Astrocyte of the cerebellum (primary cell): ENCODE results near the gene SOD1.

Experiments used
- DNase-seq: peaks from one replicate; pipeline ENCODE4 v3.0.0-alpha.2; 2011; ENCODE audit warnings: low read depth
- H3K4me3 ChIP-seq: 2 replicates; pipeline ENCODE4 v1.5.1; 2011; ENCODE audit warnings: mild to moderate bottlenecking, low read depth, low read length, moderate library complexity
- CTCF ChIP-seq: IDR thresholded peaks from 2 replicates; pipeline ENCODE4 v1.5.1; 2012; ENCODE audit warnings: low read length, low read depth, moderate library complexity, mild to moderate bottlenecking; ENCODE audit errors: missing control alignments
- in situ Hi-C: cut with HindIII; loops from 2 replicates; pipeline ENCODE4 v1.10.0; 2017; ENCODE audit warnings: low sequenced_read_pairs

The SOD1 gene

GRCh38 chr21:31671146-31671716, 11.7 kb downstream of the SOD1 start:
- in situ Hi-C loops = no loop called here
- DNase-seq = no peak
- TF ChIP-seq CTCF = no peak
- no peak overlapping the region for H3K4me3 ChIP-seq

GRCh38 chr21:31671931-31672330, 12.4 kb downstream of the SOD1 start:
- TF ChIP-seq CTCF = no peak
- no peak overlapping the region for H3K4me3 ChIP-seq
- DNase-seq = no peak
- in situ Hi-C loops = no loop called here

- in situ Hi-C loops = no loop called here
- no peak for TF ChIP-seq CTCF
- no peak overlapping the region for H3K4me3 ChIP-seq
Measured at GRCh38 chr21:31673321-31673912, 13.9 kb downstream of the SOD1 start.

GRCh38 chr21:31675318-31675717, 15.8 kb downstream of the SOD1 start:
- DNase-seq = no peak
- no peak overlapping the region for H3K4me3 ChIP-seq
- TF ChIP-seq CTCF = no peak
- in situ Hi-C loops = no loop called here

More at GRCh38 chr21:31673321-31673912, 13.9 kb downstream of the SOD1 start:
- DNase-seq = no peak

GRCh38 chr21:31675960-31676359, 16.5 kb downstream of the SOD1 start:
- no peak overlapping the region for H3K4me3 ChIP-seq
- in situ Hi-C loops = no loop called here
- TF ChIP-seq CTCF = no peak
- DNase-seq = no peak

- no peak overlapping the region for H3K4me3 ChIP-seq
- in situ Hi-C loops = no loop called here
- no peak for DNase-seq
- no peak for TF ChIP-seq CTCF
Measured at GRCh38 chr21:31677047-31677446, 17.6 kb downstream of the SOD1 start.
